HG02884 (cell line): ENCODE measurements around the gene ADSL.

Experiments
- ATAC-seq: cut with Tn5 transposase; IDR thresholded peaks from one replicate; pipeline ENCODE4 v1.9.1; 2021; ENCODE audit warnings: mild to moderate bottlenecking, moderate library complexity; ENCODE audit not compliant: unreplicated experiment

Gene ADSL

GRCh38 chr22:40416267-40416570 is 69.9 kb downstream of the ADSL start:
- no peak for ATAC-seq

GRCh38 chr22:40416636-40417035 is 70.3 kb downstream of the ADSL start:
- ATAC-seq = no peak

DNA sequence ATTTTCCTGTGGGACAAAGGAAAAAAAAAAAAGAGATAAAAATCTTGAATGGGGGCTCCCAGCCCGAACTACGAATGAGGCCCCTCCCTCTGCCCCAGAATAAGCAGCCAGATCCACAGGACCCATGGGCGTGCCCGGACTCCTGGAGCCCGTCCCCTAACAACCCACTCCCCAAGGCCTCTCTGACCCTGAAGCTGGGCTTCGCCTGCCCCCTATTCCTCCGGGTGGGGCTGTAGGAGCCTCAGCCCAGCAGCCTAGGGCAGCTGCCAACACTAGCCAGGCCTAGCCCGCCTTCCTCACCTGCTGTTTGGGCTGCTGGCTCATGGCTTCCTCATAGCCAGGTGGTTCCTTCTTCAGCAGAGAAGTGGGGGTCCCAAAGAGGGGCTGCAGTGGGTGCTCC is 70.7 kb downstream of the ADSL start:
- ATAC-seq = no peak

- ATAC-seq = no peak
These were observed 71.6 kb downstream of the ADSL start for GRCh38 chr22:40417881-40418280.

GRCh38 chr22:40418366-40419201 is 72.3 kb downstream of the ADSL start:
- ATAC-seq = no peak

DNA sequence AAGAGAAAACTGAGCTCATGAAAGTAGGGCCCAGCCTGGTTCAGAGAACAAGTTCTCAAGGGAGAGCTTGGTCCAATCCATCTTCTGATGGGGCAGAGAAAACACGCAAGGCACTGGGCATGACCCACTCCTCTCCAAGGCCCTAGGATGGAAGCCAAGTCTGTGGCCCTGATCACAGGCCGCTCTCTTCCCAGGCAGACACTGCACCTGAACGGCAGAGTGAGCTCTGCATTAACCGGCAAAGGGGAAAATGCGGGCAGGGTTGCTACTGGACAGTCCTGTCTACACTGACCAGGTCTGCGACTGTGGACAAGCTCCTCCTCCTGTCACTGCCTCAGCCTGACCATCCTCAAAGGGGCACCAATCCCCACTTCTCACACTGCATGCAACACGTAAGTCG is 73.4 kb downstream of the ADSL start:
- no peak for ATAC-seq

GRCh38 chr22:40420341-40421081 is 74.2 kb downstream of the ADSL start:
- no peak for ATAC-seq

- ATAC-seq = no peak
These were observed 74.7 kb downstream of the ADSL start for GRCh38 chr22:40421082-40421350.

DNA sequence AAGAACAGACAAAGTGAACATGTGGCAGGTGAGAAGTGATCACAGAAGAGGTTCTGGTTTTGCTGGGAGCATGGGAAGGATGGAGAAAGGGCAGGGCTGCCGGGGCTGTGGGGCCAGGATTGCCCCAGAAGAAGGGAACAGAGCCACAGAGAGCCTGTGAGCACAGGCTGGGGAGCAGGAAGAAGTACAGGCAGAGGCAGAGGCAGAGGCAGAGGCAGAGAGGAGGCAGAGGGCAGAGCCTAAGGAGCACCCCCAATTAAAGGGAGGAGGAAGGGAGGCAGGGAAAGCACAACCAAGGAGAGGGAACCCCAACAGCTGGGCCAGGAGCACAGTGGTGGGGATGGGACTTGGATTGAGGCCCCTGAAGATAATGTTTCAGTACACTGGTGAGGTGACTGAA is 75.6 kb downstream of the ADSL start:
- ATAC-seq = no peak

- no peak for ATAC-seq
These were observed 76.4 kb downstream of the ADSL start for GRCh38 chr22:40422558-40423309.

- ATAC-seq = no peak
These were observed 77.0 kb downstream of the ADSL start for GRCh38 chr22:40423310-40423688.

GRCh38 chr22:40423882-40424640 is 77.8 kb downstream of the ADSL start:
- ATAC-seq = no peak

- no peak for ATAC-seq
These were observed 78.8 kb downstream of the ADSL start for GRCh38 chr22:40425082-40425481.

DNA sequence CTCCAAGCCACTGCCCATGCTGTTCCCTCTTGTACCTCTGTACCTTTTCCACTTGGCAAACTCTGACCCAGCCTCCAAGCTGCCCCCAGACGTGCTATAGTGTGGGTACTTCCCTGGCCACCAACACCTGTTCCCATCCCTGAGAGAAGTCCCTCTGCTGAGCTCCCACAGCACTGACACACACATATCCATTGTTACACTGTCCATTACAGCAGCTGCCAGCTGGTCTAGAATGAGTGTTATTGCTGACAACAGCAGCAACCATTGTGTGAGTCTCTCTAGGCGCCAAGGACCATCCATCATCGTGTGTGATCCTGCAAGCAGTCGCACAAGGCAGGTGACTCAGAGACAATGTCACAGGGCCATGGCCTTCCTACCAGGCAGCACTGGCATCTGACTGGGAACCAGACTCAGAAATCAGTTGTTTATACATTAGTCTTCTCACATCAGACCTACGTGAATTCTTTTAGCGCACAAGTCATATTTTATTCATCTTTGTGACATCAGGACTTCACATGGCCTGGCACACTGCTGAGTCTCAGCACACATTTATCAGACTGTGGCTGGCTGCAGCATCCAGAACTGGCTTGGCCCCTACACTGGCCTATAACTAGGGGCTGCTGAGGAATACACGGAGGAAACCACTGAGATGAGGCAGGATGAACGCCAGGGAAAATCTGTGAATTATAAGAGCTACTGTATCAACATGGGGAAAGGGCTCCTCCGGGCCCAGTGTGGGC is 80.5 kb downstream of the ADSL start:
- ATAC-seq = no peak

DNA sequence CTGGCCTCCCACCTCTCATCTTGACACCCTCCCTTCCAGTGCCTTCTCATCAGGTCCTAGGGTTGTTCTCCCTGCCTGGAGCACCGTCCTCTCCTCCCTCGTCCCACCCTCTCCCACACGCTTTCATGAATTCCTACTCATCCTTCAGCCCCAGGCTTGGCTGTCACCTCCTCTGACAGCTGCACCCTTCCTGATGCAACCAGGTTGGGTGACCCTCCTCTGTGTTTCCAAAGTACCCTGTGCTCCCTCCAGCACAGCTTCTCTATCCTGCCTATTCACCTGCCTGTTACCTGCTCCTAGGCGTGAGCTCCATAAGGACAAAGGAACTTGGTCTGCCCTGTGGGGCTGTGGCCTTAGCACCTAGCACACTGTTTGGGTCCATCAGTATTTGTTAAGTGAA is 82.5 kb downstream of the ADSL start:
- no peak for ATAC-seq

- no peak for ATAC-seq
These were observed 83.2 kb downstream of the ADSL start for GRCh38 chr22:40429481-40429880.

GRCh38 chr22:40430991-40431390 is 84.7 kb downstream of the ADSL start:
- ATAC-seq = no peak

DNA sequence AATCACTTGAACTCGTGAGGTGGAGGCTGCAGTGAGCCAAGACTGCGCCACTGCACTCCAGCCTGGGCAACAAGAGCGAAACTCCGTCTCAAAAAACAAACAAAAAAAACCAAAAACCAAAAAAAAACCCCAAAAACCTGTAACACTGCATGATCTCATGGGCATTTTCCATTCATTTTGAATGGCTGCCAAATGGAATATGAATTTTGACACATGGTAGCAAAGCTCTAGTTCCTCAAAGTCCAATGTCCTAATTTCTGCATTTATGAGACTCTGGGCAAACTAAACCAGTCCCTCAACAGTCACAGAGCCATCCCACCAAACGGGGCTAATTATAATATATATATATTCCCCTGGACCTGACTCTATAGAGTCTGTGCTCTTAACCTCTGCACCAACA is 85.9 kb downstream of the ADSL start:
- ATAC-seq = no peak

DNA sequence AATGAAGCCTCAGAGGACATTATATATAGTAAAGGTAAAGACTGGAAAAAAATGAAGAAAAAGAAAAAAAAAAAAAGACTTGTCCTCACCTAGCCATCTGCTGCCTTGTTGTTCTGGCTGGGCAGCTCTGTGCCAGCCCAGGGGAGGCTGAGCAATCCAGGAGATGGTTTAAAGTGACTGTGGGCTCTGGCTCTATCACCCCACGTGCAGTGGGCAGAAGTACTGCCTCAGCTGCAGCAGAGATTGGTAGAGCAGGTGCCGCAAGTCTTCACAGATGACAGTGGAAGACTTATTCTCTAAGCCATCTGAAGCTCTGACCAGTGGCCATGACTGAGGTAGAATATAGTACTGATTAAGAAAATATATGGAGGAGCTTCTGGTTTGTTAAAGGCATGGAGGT is 86.3 kb downstream of the ADSL start:
- no peak for ATAC-seq

DNA sequence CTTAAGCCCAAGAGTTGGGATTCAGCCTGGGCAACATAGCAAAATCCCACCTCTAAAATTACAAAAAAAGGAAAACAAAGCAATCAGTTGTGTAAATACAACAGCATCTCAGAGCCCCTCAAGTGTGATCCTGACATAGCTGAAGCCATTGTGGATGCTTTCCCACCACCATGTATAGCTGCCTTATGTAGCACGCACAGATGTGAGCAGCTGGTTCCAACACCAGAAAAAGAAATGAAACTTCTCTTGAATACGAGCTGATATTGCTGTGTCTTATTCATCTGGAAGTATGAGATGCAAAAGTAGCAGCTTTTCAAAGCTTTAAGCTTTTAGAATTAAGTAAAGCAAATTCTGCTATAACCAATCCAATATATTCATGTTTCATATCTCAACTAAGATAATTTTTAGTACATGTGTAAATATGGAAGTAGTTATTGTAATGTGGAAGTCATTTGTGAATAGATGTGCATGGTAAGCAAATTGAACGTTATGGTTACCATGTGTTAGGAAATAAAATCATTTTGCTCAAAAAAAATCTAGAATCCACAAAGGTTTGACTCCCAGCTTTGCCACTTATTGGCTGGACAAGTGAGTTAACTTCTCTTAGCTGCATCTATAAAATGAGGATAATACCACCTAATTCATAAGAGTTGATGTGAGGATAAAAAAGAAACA is 87.3 kb downstream of the ADSL start:
- no peak for ATAC-seq
